HepG2 (cell line): Measurements from ENCODE around the gene OR6F1. TPM values are rescaled to one million over a fixed set of nuclear protein-coding genes. Genes with fewer than 3 reads are reported as not detected.

Experiments used
- ATAC-seq: fragments of 200-7000 bp; cut with Tn5 transposase; 3 replicates; pipeline ENCODE4 v1.9.1; 2020; ENCODE audit warnings: mild to moderate bottlenecking, moderate library complexity
- BruUV-seq: library from RNA; stranded (reverse); fragments of 400-500 nt; replicated peaks from 2 replicates; lab custom pipeline; 2021; lab: Mats Ljungman, UMichigan
- CTCF ChIA-PET: fragments of 300-600 bp; formaldehyde crosslinking; extraction: SDS; loops from one replicate; lab custom pipeline; 2021; ENCODE audit warnings: low total read pairs, inconsistent platforms, low intra/inter-chr PET ratio; lab: Yijun Ruan, JAX
- POLR2A ChIA-PET: fragments of 350-600 bp; sonication (Branson Sonifier 250); formaldehyde crosslinking; loops from one replicate; lab custom pipeline; 2020; ENCODE audit warnings: antibody characterized with exemption, inconsistent platforms; lab: Yijun Ruan, JAX
- DNase-seq: peaks from one replicate; pipeline ENCODE4 v3.0.0-alpha.2; 2015; ENCODE audit warnings: low spot score
- FAIRE-seq: peaks from 3 replicates; lab custom pipeline; 2011; peaks lifted over from hg19 to GRCh38; lab: Jason Lieb, UNC
- H2AFZ ChIP-seq: one replicate; pipeline ENCODE4 v1.6.1; 2011; ENCODE audit warnings: low read length, inconsistent platforms
- H3K27ac ChIP-seq: fragments of 300-600 bp; 3 replicates; pipeline ENCODE4 v1.8.0; 2011; ENCODE audit warnings: mixed run types, mild to moderate bottlenecking, mixed read lengths, low read length, inconsistent platforms; ENCODE audit not compliant: insufficient read depth; ENCODE audit errors: extremely low read length
- H3K27me3 ChIP-seq, 2 experiments: fragments of 200-600 bp in 1 of 2; 2 replicates in 1 of 2; 3 replicates in 1 of 2; pipeline versions ENCODE4 v1.6.0 to v1.8.0; 2011; ENCODE audit warnings: low read length in 2 of 2, mild to moderate bottlenecking in 2 of 2, moderate library complexity in 2 of 2, inconsistent platforms in 1 of 2; ENCODE audit not compliant: insufficient read depth in 2 of 2, control insufficient read depth in 1 of 2
- H3K36me3 ChIP-seq, 2 experiments: fragments of 200-600 bp in 1 of 2; replicated peaks in 1 of 2; 2 replicates in 1 of 2; 3 replicates in 1 of 2; pipeline versions ENCODE4 v1.5.1 to v1.8.0; 2011; ENCODE audit warnings: low read length in 2 of 2, inconsistent platforms in 1 of 2; ENCODE audit not compliant: insufficient read depth in 2 of 2, control insufficient read depth in 1 of 2
- H3K4me1 ChIP-seq: 2 replicates; pipeline ENCODE4 v1.5.1; 2012; ENCODE audit warnings: low read length, inconsistent platforms; ENCODE audit not compliant: insufficient read depth
- H3K4me2 ChIP-seq: 2 replicates; pipeline ENCODE4 v1.6.0; 2011; ENCODE audit warnings: low read depth, low read length, inconsistent platforms
- H3K4me3 ChIP-seq, 3 experiments: fragments of 200-600 bp in 1 of 3; sonication (generic), shearing (Covaris generic) in 1 of 3; replicated peaks in 1 of 3; 2 replicates each; pipeline ENCODE4 v1.5.1; 2011 to 2016; ENCODE audit warnings: low read length in 3 of 3, inconsistent platforms in 2 of 3, low read depth in 2 of 3, mild to moderate bottlenecking in 2 of 3, control low read depth in 1 of 3, mixed read lengths in 1 of 3; ENCODE audit not compliant: insufficient read depth in 1 of 3
- H3K79me2 ChIP-seq: one replicate; pipeline ENCODE4 v1.6.1; 2011; ENCODE audit warnings: low read length, inconsistent platforms; ENCODE audit not compliant: insufficient read depth
- H3K9ac ChIP-seq: 2 replicates; pipeline ENCODE4 v1.6.0; 2011; ENCODE audit warnings: mild to moderate bottlenecking, low read depth, low read length, inconsistent platforms; ENCODE audit not compliant: insufficient read depth
- H3K9me3 ChIP-seq: 2 replicates; pipeline ENCODE4 v1.5.1; 2012; ENCODE audit warnings: mild to moderate bottlenecking, low read length
- H4K20me1 ChIP-seq: 2 replicates; pipeline ENCODE4 v1.6.0; 2011; ENCODE audit warnings: inconsistent platforms, mild to moderate bottlenecking, low read length, moderate library complexity; ENCODE audit not compliant: insufficient read depth
- CSRNP2 ChIP-seq: sonication (generic); formaldehyde crosslinking; conservative IDR thresholded peaks from 2 replicates; pipeline ENCODE4 v1.8.0; 2022; ENCODE audit warnings: low read depth, missing genetic modification reagents
- E2F5 ChIP-seq: sonication (generic); formaldehyde crosslinking; conservative IDR thresholded peaks from 2 replicates; pipeline ENCODE4 v1.4.0; 2020; ENCODE audit warnings: missing genetic modification reagents
- KDM2A ChIP-seq: sonication (generic); formaldehyde crosslinking; IDR thresholded peaks from 2 replicates; pipeline ENCODE4 v1.4.0; 2020; ENCODE audit warnings: low read depth, missing genetic modification reagents, borderline replicate concordance
- MLLT10 ChIP-seq: sonication (generic); formaldehyde crosslinking; IDR thresholded peaks from 2 replicates; pipeline ENCODE4 v1.4.0; 2020; ENCODE audit warnings: missing genetic modification reagents
- PAX8 ChIP-seq: sonication (generic); formaldehyde crosslinking; IDR thresholded peaks from 2 replicates; pipeline ENCODE4 v1.8.0; 2022; ENCODE audit warnings: mild to moderate bottlenecking, missing genetic modification reagents, borderline replicate concordance
- RFXANK ChIP-seq: IDR thresholded peaks from 2 replicates; pipeline ENCODE4 v1.6.1; 2016
- RXRA ChIP-seq: sonication (generic); formaldehyde crosslinking; IDR thresholded peaks from 2 replicates; pipeline ENCODE4 v1.5.1; 2020; ENCODE audit warnings: missing genetic modification reagents
- SIX4 ChIP-seq: sonication (generic); formaldehyde crosslinking; IDR thresholded peaks from 2 replicates; pipeline ENCODE4 v1.4.0; 2020; ENCODE audit warnings: missing genetic modification reagents
- SMYD3 ChIP-seq: sonication (generic); formaldehyde crosslinking; IDR thresholded peaks from 2 replicates; pipeline ENCODE4 v1.8.1; 2023; ENCODE audit warnings: mild to moderate bottlenecking, missing genetic modification reagents
- TEAD2 ChIP-seq: sonication (generic); formaldehyde crosslinking; IDR thresholded peaks from 2 replicates; pipeline ENCODE4 v1.9.0; 2021; ENCODE audit warnings: missing genetic modification reagents
- TRIM22 ChIP-seq: fragments of 450-650 bp; IDR thresholded peaks from 2 replicates; pipeline ENCODE4 v1.6.1; 2017
- UBTF ChIP-seq: sonication (generic); formaldehyde crosslinking; IDR thresholded peaks from 2 replicates; pipeline ENCODE4 v1.4.0; 2020; ENCODE audit warnings: mild to moderate bottlenecking, missing genetic modification reagents
- ZFP90 ChIP-seq: sonication (generic); formaldehyde crosslinking; IDR thresholded peaks from 2 replicates; pipeline ENCODE4 v1.8.0; 2022; ENCODE audit warnings: missing genetic modification reagents, mild to moderate bottlenecking, inconsistent platforms, borderline replicate concordance
- ZNF547 ChIP-seq: sonication (generic); formaldehyde crosslinking; IDR thresholded peaks from 2 replicates; pipeline ENCODE4 v1.5.1; 2020; ENCODE audit warnings: mild to moderate bottlenecking, missing genetic modification reagents
- ZNF589 ChIP-seq: sonication (generic); formaldehyde crosslinking; conservative IDR thresholded peaks from 2 replicates; pipeline ENCODE4 v1.8.0; 2022; ENCODE audit warnings: mild to moderate bottlenecking, moderate library complexity, missing genetic modification reagents
- ZNF710 ChIP-seq: sonication (generic); formaldehyde crosslinking; IDR thresholded peaks from 2 replicates; pipeline ENCODE4 v1.5.0; 2020; ENCODE audit warnings: mild to moderate bottlenecking, missing genetic modification reagents, borderline replicate concordance
- ZNF775 ChIP-seq: sonication (generic); formaldehyde crosslinking; IDR thresholded peaks from 2 replicates; pipeline ENCODE4 v1.4.0; 2020; ENCODE audit warnings: missing genetic modification reagents, mild to moderate bottlenecking, moderate library complexity, borderline replicate concordance
- WGBS: methylation state at CpG from one replicate; pipeline ENCODE4 v1.1.6; 2017; ENCODE audit warnings: low lambda C conversion rate; 5-methylcytosine and 5-hydroxymethylcytosine counted together
- in situ Hi-C: cut with HindIII; loops from 2 replicates; pipeline ENCODE4 v1.10.0; 2017; ENCODE audit warnings: low pct_unique_long_range_greater_than_20kb; ENCODE audit not compliant: extremely low pct_ligation_motif_present
- intact Hi-C: fragments of 100-400 bp; cut with micrococcal nuclease; formaldehyde crosslinking; loops from one replicate; pipeline ENCODE4 v1.10.0; 2022; ENCODE audit not compliant: unreplicated experiment
- polyA plus RNA-seq, 8 experiments: library from polyadenylated mRNA; depleted of rRNA in 3 of 8; stranded (reverse) in 7 of 8; unstranded in 1 of 8; fragments of >200 nt; fragmentation: Illumina TruSeq in 4 of 8; extraction: Trizol in 4 of 8; gene quantifications; 2 replicates each; pipeline versions ENCODE4 v1.2.1 to v1.2.3, GENCODE V29; 2011 to 2016; ENCODE audit warnings: low read depth in 4 of 8, missing spikeins in 1 of 8, mixed read lengths in 1 of 8; ENCODE audit not compliant: insufficient read depth in 1 of 8
- total RNA-seq, 5 experiments: library from RNA; depleted of rRNA; stranded (reverse); fragments of >200 nt; fragmentation: Illumina TruSeq; extraction: Trizol; gene quantifications; 2 replicates each; pipeline ENCODE4 v1.2.3, GENCODE V29; 2016; ENCODE audit warnings: low read depth in 1 of 5

Gene OR6F1
- total and polyA plus RNA-seq, 2 of the 13 experiments (the other 11 are each of a cell fraction or from before 2014, with no cell fraction given) = not detected

- Histone ChIP-seq H3K27me3 (no peaks in the 10 kb centered on the region), H4K20me1 (no peaks in the 10 kb centered on the region), H3K4me3 (no peak overlapping the region), H3K36me3 (no peaks in the 10 kb centered on the region), H3K79me2 (no peaks in the 10 kb centered on the region), H3K4me1 (no peaks in the 10 kb centered on the region), H3K9me3 (peaks cover 72% of the 10 kb centered on the region), H2AFZ (no peak overlapping the region), H3K9ac (no peak overlapping the region), H3K4me2 (no peak overlapping the region), H3K27ac (no peak overlapping the region)
- WGBS = 2% methylated on average over 4 of the region's 4 CpGs
- FAIRE-seq (no peak), ATAC-seq (no peak), DNase-seq (no peak)
- ChIA-PET POLR2A (no interaction called here), CTCF (no interaction called here)
- BruUV-seq = no TSS peak
- intact Hi-C loops (no loop called here), in situ Hi-C loops (no loop called here)
- TF ChIP-seq TRIM22 (no peak), UBTF (CRISPR knock-in tag) (no peak), ZNF547 (CRISPR knock-in tag) (no peak), MLLT10 (no peak), E2F5 (CRISPR knock-in tag) (no peak), SIX4 (CRISPR knock-in tag) (no peak), RXRA (CRISPR knock-in tag) (no peak), ZNF775 (CRISPR knock-in tag) (no peak), TEAD2 (CRISPR knock-in tag) (no peak), RFXANK (CRISPR knock-in tag) (no peak), KDM2A (CRISPR knock-in tag) (no peak), ZFP90 (CRISPR knock-in tag) (no peak), SMYD3 (no peak), CSRNP2 (CRISPR knock-in tag) (no peak), PAX8 (CRISPR knock-in tag) (no peak), ZNF710 (CRISPR knock-in tag) (no peak), ZNF589 (no peak)
Observed at GRCh38 chr1:247721222-247721621, 4.8 kb upstream of the OR6F1 start.
